Tibial nerve (tissue), 4 donors: ENCODE measurements around the gene IRF1. TPM values are rescaled to one million over a fixed set of nuclear protein-coding genes. Genes with fewer than 3 reads are reported as not detected.
A peak's percentile ranks its signal among the peaks of the same experiment; 100 is the strongest.
"Not testable (repeated sequence)": the region's sequence is repeated elsewhere in the genome, so short reads cannot be mapped to it uniquely, and the experiment has no call there.

Source experiments
- DNase-seq, 2 donors: peaks; one replicate each; pipeline ENCODE4 v3.0.0-alpha.2; 2019; ENCODE audit warnings: low spot score in 2 of 2
- H3K27ac ChIP-seq, 4 donors: fragments of 200-600 bp; sonication (generic) in 3 of 4; one replicate each; pipeline ENCODE4 v1.5.1; 2017 to 2019; ENCODE audit warnings: mild to moderate bottlenecking in 1 of 4
- H3K27me3 ChIP-seq, 2 donors: fragments of 200-600 bp; sonication (generic) in 1 of 2; one replicate each; pipeline versions ENCODE4 v1.5.1 to v1.6.0; 2017 to 2019
- H3K36me3 ChIP-seq, 3 donors: fragments of 200-600 bp; sonication (generic); one replicate each; pipeline ENCODE4 v1.5.1; 2018 to 2019
- H3K4me1 ChIP-seq, 4 donors: fragments of 200-600 bp; sonication (generic) in 3 of 4; one replicate each; pipeline ENCODE4 v1.5.1; 2017 to 2019
- H3K4me3 ChIP-seq, 4 donors: fragments of 200-600 bp; sonication (generic) in 3 of 4; one replicate each; pipeline ENCODE4 v1.5.1; 2017 to 2019; ENCODE audit warnings: mild to moderate bottlenecking in 1 of 4, moderate library complexity in 1 of 4
- H3K9me3 ChIP-seq, 4 donors: fragments of 200-600 bp; sonication (generic) in 3 of 4; one replicate each; pipeline ENCODE4 v1.5.1; 2017 to 2019
- EP300 ChIP-seq, 2 donors: sonication (generic); formaldehyde crosslinking; IDR thresholded peaks; one replicate each; pipeline ENCODE4 v1.6.1; 2017; ENCODE audit warnings: antibody characterized with exemption in 2 of 2, mild to moderate bottlenecking in 1 of 2
- POLR2A ChIP-seq, 2 donors: fragments of 450-650 bp; IDR thresholded peaks; one replicate each; pipeline ENCODE4 v1.6.1; 2017; ENCODE audit warnings: antibody characterized with exemption in 2 of 2, mild to moderate bottlenecking in 2 of 2, moderate library complexity in 2 of 2
- WGBS, 2 donors: methylation state at CpG; one replicate each; pipeline ENCODE4 v1.1.5; 2018; 5-methylcytosine and 5-hydroxymethylcytosine counted together
- total RNA-seq, 4 donors: library from RNA; depleted of rRNA; stranded (reverse); fragments of >200 nt; gene quantifications; one replicate each; pipeline ENCODE4 v1.1.0, GENCODE V29; 2016
- TF ChIP-seq, protein P1 (sequence below), 5 experiments: fragments of 200-600 bp in 3 of 5; fragments of 450-650 bp in 2 of 5; sonication (generic) in 3 of 5; IDR thresholded peaks; one replicate each; pipeline ENCODE4 v1.5.1; 2016 to 2019; ENCODE audit warnings: antibody characterized with exemption in 5 of 5, mild to moderate bottlenecking in 3 of 5, moderate library complexity in 2 of 5

The IRF1 gene
- total RNA-seq, 4 donors from 2014 or later, result 15.1 to 36.9 (median 28.4) TPM

DNA sequence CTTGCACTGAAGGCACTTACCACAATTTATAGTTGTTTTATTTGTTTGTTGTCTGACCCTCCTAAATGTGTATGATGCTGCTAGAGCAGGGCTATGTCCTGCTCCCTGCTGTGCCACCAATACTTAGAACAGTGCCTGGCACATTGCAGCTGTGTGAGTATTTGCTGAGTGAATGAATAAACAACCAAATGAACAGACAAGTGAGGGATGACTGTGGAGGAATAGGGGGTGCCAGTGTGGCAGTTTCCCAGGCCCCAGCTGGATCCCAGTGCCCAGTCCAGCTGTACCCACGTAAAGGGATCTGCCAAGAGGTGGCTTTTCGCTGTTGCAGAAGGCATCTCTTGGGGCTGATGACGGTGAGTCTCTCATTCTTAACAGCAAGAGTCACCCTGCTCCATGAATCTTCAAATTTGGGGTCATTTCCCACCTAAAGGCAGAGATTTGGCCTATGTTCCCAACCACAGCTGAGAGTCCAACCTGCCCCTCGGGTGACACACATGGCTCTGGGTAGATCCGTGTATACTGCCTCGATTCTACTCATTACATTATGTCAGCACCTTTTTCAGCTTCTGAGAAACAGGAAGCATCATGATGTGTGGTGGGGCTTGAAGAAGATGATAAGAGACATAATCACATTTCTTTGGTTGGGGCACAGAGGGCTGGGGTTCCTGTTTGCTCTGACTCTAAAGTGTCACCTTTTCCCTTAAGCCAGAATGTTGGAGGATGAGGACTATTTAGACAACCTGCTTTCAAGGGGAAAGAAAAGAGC lies 38.5 kb upstream of the IRF1 start:
- Histone ChIP-seq H3K27me3 (no peaks in the 10 kb centered on the region), H3K36me3 (no peaks in the 10 kb centered on the region), H3K27ac (no peak overlapping the region), H3K9me3 (no peaks in the 10 kb centered on the region), H3K4me3 (no peak overlapping the region), H3K4me1 (peaks cover 0 to 4% (median 0%) of the 10 kb centered on the region in 4 donors)
- WGBS, 2 donors, result 81% methylated on average over 6 of the region's 6 CpGs
- no peak for DNase-seq
- no peak for TF ChIP-seq POLR2A (IDR thresholded peaks at IDR 0.05)
- TF ChIP-seq EP300 (IDR thresholded peaks at IDR 0.05), result no peak
- TF ChIP-seq, protein P1, sequence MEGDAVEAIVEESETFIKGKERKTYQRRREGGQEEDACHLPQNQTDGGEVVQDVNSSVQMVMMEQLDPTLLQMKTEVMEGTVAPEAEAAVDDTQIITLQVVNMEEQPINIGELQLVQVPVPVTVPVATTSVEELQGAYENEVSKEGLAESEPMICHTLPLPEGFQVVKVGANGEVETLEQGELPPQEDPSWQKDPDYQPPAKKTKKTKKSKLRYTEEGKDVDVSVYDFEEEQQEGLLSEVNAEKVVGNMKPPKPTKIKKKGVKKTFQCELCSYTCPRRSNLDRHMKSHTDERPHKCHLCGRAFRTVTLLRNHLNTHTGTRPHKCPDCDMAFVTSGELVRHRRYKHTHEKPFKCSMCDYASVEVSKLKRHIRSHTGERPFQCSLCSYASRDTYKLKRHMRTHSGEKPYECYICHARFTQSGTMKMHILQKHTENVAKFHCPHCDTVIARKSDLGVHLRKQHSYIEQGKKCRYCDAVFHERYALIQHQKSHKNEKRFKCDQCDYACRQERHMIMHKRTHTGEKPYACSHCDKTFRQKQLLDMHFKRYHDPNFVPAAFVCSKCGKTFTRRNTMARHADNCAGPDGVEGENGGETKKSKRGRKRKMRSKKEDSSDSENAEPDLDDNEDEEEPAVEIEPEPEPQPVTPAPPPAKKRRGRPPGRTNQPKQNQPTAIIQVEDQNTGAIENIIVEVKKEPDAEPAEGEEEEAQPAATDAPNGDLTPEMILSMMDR (IDR thresholded peaks at IDR 0.05), result no peak

DNA sequence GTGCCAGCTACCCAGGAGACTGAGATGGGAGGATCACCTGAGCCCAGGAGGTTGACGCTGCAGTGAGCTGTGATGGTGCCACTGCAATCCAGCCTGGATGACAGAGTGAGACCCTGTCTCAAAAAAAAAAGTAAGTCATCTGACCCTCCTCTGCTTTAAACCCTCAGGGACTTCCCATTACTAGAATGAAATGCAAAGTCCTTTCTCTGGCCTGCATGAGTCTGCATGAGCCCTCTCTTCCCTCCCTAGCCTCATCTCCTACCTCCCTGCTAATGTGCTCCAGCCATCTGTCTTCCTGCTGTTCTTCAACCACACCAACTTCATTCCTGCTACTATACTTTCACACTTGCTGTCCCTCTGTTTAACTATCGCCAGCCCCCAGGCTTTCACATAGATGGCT lies 37.4 kb upstream of the IRF1 start:
- DNase-seq, result no peak
- Histone ChIP-seq H3K4me1 (peaks cover 0 to 4% (median 0%) of the 10 kb centered on the region in 4 donors), H3K27me3 (no peaks in the 10 kb centered on the region), H3K27ac (no peak overlapping the region), H3K36me3 (no peaks in the 10 kb centered on the region), H3K4me3 (no peak overlapping the region), H3K9me3 (no peaks in the 10 kb centered on the region)
- TF ChIP-seq EP300 (IDR thresholded peaks at IDR 0.05), result no peak
- TF ChIP-seq, protein P1 (IDR thresholded peaks at IDR 0.05), result no peak
- TF ChIP-seq POLR2A (IDR thresholded peaks at IDR 0.05), result no peak
- 94 to 96% methylated on average over 2 of the region's 2 CpGs for WGBS, 2 donors

DNA sequence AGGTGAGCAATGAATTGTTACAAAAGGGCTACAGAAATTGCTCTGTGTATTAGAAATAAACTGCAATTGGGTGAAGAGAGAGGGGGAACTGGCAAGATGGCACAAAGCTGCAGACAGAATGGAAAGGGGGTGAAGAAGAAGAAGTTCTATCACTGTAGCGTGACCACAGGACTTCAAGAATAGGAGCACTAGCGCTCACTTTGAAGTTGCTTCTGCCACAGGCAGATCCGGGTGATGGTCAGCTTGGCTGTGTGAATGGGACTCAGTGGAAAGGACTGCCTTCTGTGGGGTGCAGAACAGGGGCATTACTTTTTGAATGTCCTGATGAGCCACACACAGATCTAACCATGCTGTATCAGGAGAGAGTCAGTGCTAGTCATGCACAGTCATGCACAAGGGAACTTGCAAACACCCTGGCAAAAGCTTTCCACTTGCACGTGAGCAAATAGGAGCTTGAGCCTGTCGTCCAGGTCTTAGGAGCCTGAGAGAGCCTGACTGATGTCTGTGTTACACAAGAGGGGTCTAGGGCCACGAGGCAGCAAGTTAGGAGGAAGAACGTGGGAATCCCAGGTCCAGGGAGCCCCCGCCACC lies 36.5 kb upstream of the IRF1 start:
- Histone ChIP-seq H3K4me1 (peaks cover 0 to 4% (median 0%) of the 10 kb centered on the region in 4 donors), H3K9me3 (no peaks in the 10 kb centered on the region), H3K27me3 (no peaks in the 10 kb centered on the region), H3K36me3 (no peaks in the 10 kb centered on the region), H3K4me3 (no peak overlapping the region), H3K27ac (no peak overlapping the region)
- WGBS, 2 donors, result 65 to 68% methylated on average over 8 of the region's 8 CpGs
- TF ChIP-seq POLR2A (IDR thresholded peaks at IDR 0.05), result no peak
- TF ChIP-seq, protein P1 (IDR thresholded peaks at IDR 0.05), result no peak
- DNase-seq, result no peak

DNA sequence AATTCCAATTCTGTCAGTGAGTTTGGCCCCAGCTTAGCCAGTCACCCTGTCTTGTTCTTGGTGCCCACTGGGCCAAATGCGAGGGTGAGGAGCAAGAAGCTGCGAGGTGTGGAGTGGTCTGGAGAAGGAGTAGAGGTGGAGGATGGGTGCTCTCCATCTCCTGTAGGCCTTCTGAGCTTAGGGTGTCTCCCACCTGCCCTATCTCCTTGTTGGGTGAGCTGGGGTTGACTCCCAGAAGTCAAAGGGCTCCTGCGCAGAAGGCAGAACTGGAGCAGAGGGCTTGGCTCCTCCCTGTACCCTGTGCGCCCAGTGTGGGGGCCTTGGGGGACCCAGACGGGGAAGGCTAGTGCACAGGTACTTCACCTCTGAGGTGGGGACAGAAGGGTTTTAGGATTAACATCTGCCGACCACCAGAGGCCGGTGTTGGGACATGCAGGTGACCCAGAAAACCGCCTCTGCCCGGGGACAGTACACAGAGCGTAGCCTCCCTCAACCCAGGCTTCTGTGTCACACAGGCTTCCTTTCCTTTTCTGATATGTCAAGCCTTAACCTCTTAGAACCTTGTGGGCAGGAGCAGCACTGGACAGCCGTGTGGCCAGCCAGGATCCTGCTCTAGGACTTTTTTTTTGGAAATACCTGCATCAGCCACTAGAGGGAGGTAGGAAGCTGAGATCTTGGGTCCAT lies 35.9 kb upstream of the IRF1 start:
- DNase-seq, result peak in 1 of 2 donors; percentile 75
- H3K27ac ChIP-seq, result no peak overlapping the region
- peaks cover 0 to 6% (median 2%) of the 10 kb centered on the region in 4 donors for H3K9me3 ChIP-seq
- 38 to 45% methylated on average over 11 of the region's 11 CpGs for WGBS, 2 donors
- no peaks in the 10 kb centered on the region for H3K36me3 ChIP-seq
- H3K4me3 ChIP-seq, result no peak overlapping the region
- no peaks in the 10 kb centered on the region for H3K27me3 ChIP-seq
- peaks cover 0 to 4% (median 0%) of the 10 kb centered on the region in 4 donors for H3K4me1 ChIP-seq
- TF ChIP-seq POLR2A (IDR thresholded peaks at IDR 0.05), result no peak
- TF ChIP-seq, protein P1 (IDR thresholded peaks at IDR 0.05), result peak; percentile 73 to 92 (median 77)
- no peak for TF ChIP-seq EP300 (IDR thresholded peaks at IDR 0.05)

DNA sequence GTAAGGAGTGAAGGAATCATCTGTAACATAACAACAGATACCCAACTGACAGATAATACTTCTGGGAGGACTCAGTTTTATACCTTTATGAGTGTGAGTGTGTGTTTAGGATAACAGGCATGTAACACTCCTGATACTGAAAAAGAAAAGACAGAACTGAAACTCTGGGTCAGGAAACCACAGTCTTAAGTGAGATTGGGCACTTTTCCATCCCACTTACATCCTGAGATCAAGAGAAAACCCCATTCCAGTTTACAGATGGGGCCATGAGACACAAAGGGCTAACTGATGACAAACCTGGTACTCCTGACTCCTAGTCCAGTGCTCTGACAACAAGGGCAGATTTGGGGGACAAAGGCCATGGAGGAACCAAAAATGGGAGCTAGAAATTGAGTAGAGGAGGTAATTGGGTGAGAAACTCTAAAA lies 34.7 kb upstream of the IRF1 start:
- H3K36me3 ChIP-seq, result no peaks in the 10 kb centered on the region
- TF ChIP-seq POLR2A (IDR thresholded peaks at IDR 0.05), result no peak
- TF ChIP-seq, protein P1 (IDR thresholded peaks at IDR 0.05), result no peak
- TF ChIP-seq EP300 (IDR thresholded peaks at IDR 0.05), result no peak

DNA sequence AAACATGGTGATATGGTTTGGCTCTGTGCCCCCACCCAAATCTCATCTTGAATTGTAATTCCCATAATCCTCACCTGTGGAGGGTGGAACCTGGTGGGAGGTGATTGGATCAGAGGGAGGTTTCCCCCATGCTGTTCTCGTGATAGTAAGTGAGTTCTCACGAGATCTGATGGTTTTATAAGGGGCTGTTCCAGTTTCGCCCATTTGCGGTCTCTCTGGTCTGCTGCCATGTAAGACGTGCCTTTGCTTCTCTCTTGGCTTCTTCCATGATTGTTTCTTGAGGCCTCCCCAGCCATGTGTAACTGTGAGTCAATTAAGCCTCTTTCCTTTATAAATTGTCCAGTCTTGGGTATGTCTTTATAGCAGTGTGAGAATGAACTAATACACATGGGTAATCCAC lies 34.3 kb upstream of the IRF1 start:
- WGBS, 2 donors, result 83 to 89% methylated on average over 5 of the region's 5 CpGs
- not testable (repeated sequence) for H3K4me3 ChIP-seq, H3K27ac ChIP-seq, H3K4me1 ChIP-seq, H3K36me3 ChIP-seq, DNase-seq, H3K27me3 ChIP-seq
- H3K9me3 ChIP-seq, result peaks cover 0 to 20% (median 6%) of the 10 kb centered on the region in 4 donors

More for the DNA sequence above, 34.7 kb upstream of the IRF1 start:
- no peaks in the 10 kb centered on the region for H3K27me3 ChIP-seq
- H3K27ac ChIP-seq, result no peak overlapping the region
- peaks cover 0 to 4% (median 0%) of the 10 kb centered on the region in 4 donors for H3K4me1 ChIP-seq
- no peak overlapping the region for H3K4me3 ChIP-seq
- no peak for DNase-seq
- H3K9me3 ChIP-seq, result peaks cover 0 to 16% (median 6%) of the 10 kb centered on the region in 4 donors

DNA sequence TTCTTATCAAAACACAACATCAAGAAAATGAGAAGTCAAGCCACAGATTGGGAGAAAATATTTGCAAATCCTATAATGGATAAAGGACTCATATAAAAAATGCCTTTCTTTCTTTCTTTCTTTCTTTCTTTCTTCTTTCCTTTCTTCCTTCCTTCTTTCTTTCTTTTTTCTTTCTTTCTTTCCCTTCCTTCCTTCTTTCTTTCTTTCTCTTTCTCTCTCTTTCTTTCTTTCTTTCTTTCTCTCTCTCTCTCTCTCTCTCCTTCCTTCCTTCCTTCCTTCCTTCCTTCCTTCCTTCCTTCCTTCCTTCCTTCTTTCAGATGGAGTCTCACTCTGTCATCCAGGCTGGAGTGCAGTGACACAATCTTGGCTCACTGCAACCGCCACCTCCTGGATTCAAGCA lies 31.5 kb upstream of the IRF1 start:
- H3K9me3 ChIP-seq, result peaks cover 0 to 21% (median 6%) of the 10 kb centered on the region in 4 donors
- not testable (repeated sequence) for H3K4me3 ChIP-seq, H3K4me1 ChIP-seq, H3K27ac ChIP-seq, H3K27me3 ChIP-seq, DNase-seq, H3K36me3 ChIP-seq
- WGBS, 2 donors, result 95 to 100% methylated on average over 1 of the region's 1 CpG
